ENCODE data around the gene CCDC33.

CCDC33 gene

DNA sequence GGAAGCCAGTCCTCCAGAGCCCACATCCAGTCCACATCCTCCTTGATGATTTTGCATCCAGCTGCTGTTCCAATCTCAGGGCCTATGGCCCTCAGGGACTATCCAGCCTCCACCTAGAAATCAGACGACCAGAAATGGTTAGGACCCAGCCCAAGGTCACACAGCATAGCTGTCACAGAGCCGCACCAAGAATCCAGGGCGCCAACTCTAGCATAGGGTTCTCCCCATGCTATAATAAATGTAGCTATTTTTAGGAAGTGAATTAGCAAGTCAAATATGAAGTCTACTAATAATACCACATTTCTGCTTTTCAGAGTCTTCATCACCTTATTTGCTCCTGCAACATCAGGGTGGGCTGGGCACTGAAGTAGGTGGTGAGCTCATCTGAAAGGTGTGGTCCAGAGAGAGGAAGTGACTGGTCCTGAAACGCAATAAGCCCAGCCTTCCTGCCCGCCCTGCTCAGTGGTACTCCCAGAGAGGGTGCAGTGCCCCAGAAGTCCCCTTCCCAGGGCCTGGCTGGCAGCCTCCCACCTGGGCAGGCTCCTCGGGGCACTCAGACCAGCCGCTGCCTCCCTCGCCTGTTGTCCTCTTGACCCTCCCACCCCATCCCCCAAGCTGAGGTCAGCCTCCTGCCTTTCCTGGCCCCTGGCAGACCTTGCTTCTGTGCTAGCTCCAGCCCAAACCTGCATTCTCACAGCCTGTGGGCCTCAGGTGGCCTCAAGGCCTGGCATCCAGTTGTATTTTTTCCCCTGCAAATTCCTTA lies 148.9 kb downstream of the CCDC33 start:
- DNase-seq: peak in 2 of 5 experiments; percentile 33 to 58

- no peak for DNase-seq
Measured at GRCh38 chr15:74385733-74386132, 149.6 kb downstream of the CCDC33 start.

Measured in T-helper 2 cell (primary cell).